DMS53 treated with DMSO at 0.1 percent for 48 hours (cell line): ENCODE measurements around the gene DPYSL4.

ENCODE experiments used
- DNase-seq: peaks from one replicate; lab custom pipeline; 2025; ENCODE audit not compliant: unreplicated experiment; lab: John Stamatoyannopoulos, UW

Gene DPYSL4

GRCh38 chr10:132193907-132194552 is 7.3 kb downstream of the DPYSL4 start:
- no peak for DNase-seq

GRCh38 chr10:132194726-132195125 is 8.0 kb downstream of the DPYSL4 start:
- no peak for DNase-seq

- DNase-seq = no peak
Observed at GRCh38 chr10:132195366-132196075, 8.8 kb downstream of the DPYSL4 start.

- DNase-seq = no peak
Observed at GRCh38 chr10:132196178-132197113, 9.7 kb downstream of the DPYSL4 start.

GRCh38 chr10:132197271-132198067 is 10.7 kb downstream of the DPYSL4 start:
- no peak for DNase-seq

- no peak for DNase-seq
Observed at GRCh38 chr10:132198068-132198370, 11.3 kb downstream of the DPYSL4 start.

GRCh38 chr10:132198381-132199181 is 11.8 kb downstream of the DPYSL4 start:
- DNase-seq = no peak

- DNase-seq = no peak
Observed at GRCh38 chr10:132199268-132199853, 12.6 kb downstream of the DPYSL4 start.

GRCh38 chr10:132199854-132200311 is 13.1 kb downstream of the DPYSL4 start:
- DNase-seq = no peak

GRCh38 chr10:132200344-132201110 is 13.8 kb downstream of the DPYSL4 start:
- DNase-seq = no peak

- DNase-seq = no peak
Observed at GRCh38 chr10:132201111-132201969, 14.6 kb downstream of the DPYSL4 start.

- no peak for DNase-seq
Observed at GRCh38 chr10:132202070-132202970, 15.6 kb downstream of the DPYSL4 start.

- no peak for DNase-seq
Observed at GRCh38 chr10:132203256-132204077, 16.7 kb downstream of the DPYSL4 start.

- DNase-seq = no peak
Observed at GRCh38 chr10:132204078-132204780, 17.5 kb downstream of the DPYSL4 start.

- no peak for DNase-seq
Observed at GRCh38 chr10:132204781-132205473, 18.2 kb downstream of the DPYSL4 start.
